H1 (cell line): Measurements from ENCODE around the gene PDIA5. TPM values are rescaled to one million over a fixed set of nuclear protein-coding genes. Genes with fewer than 3 reads are reported as not detected.

Experiments used
- CTCF ChIA-PET: fragments of 300-600 bp; sonication (Branson Sonifier 250); formaldehyde crosslinking; loops from one replicate; lab custom pipeline; 2021; ENCODE audit not compliant: partially characterized antibody; lab: Charles Lee
- POLR2A ChIA-PET: fragments of 300-600 bp; sonication (Branson Sonifier 250); formaldehyde crosslinking; loops from one replicate; lab custom pipeline; 2021; ENCODE audit warnings: inconsistent platforms; ENCODE audit not compliant: partially characterized antibody; lab: Charles Lee
- DNase-seq, 2 experiments: peaks; one replicate each; pipeline versions ENCODE4 v3.0.0 to v3.0.0-alpha.2; 2010 to 2022; ENCODE audit warnings: low spot score in 2 of 2, low read depth in 1 of 2, mixed read lengths in 1 of 2
- FAIRE-seq: peaks from 2 replicates; lab custom pipeline; 2011; peaks lifted over from hg19 to GRCh38; lab: Jason Lieb, UNC
- H2AFZ ChIP-seq: 2 replicates; pipeline ENCODE4 v1.8.1; 2012; ENCODE audit warnings: low read length, inconsistent platforms
- H2AK5ac ChIP-seq: 2 replicates; pipeline ENCODE4 v1.6.1; 2013; ENCODE audit warnings: low read depth, low read length
- H2BK120ac ChIP-seq: replicated peaks from 2 replicates; pipeline ENCODE3; 2013; ENCODE audit warnings: low read depth, low read length, inconsistent platforms
- H2BK12ac ChIP-seq: 2 replicates; pipeline ENCODE4 v1.6.1; 2013; ENCODE audit warnings: low read depth, low read length
- H2BK15ac ChIP-seq: 2 replicates; pipeline ENCODE4 v1.6.1; 2013; ENCODE audit warnings: low read length
- H2BK20ac ChIP-seq: 2 replicates; pipeline ENCODE4 v1.6.1; 2013; ENCODE audit warnings: low read length
- H2BK5ac ChIP-seq: 2 replicates; pipeline ENCODE4 v1.6.1; 2013; ENCODE audit warnings: low read depth, low read length
- H3K14ac ChIP-seq: 2 replicates; pipeline ENCODE4 v1.6.1; 2013; ENCODE audit warnings: inconsistent platforms; ENCODE audit not compliant: insufficient read length
- H3K18ac ChIP-seq: 2 replicates; pipeline ENCODE4 v1.6.1; 2013; ENCODE audit warnings: low read length; ENCODE audit errors: extremely low read depth
- H3K23ac ChIP-seq: 2 replicates; pipeline ENCODE4 v1.6.1; 2013; ENCODE audit warnings: inconsistent platforms; ENCODE audit not compliant: insufficient read length
- H3K23me2 ChIP-seq: 2 replicates; pipeline ENCODE4 v1.6.1; 2013; ENCODE audit warnings: low read depth, low read length
- H3K27ac ChIP-seq: 2 replicates; pipeline ENCODE4 v1.6.1; 2011; ENCODE audit warnings: low read depth, low read length, inconsistent platforms
- H3K27me3 ChIP-seq, 4 experiments: replicated peaks in 1 of 4; 1 replicate in 1 of 4; 2 replicates in 3 of 4; pipeline versions ENCODE4 v1.6.1 to v1.8.1; 2011 to 2013; ENCODE audit warnings: low read length in 3 of 4, mild to moderate bottlenecking in 3 of 4, inconsistent platforms in 2 of 4, mixed read lengths in 2 of 4, moderate library complexity in 1 of 4; ENCODE audit not compliant: control insufficient read depth in 3 of 4, insufficient read depth in 3 of 4; ENCODE audit errors: extremely low read depth in 1 of 4
- H3K36me3 ChIP-seq, 4 experiments: 2 replicates each; pipeline versions ENCODE4 v1.6.1 to v1.8.1; 2011 to 2013; ENCODE audit warnings: mild to moderate bottlenecking in 4 of 4, low read length in 3 of 4, moderate library complexity in 2 of 4, control low read depth in 1 of 4, inconsistent platforms in 1 of 4; ENCODE audit not compliant: insufficient read depth in 4 of 4, control insufficient read depth in 2 of 4
- H3K4ac ChIP-seq: replicated peaks from 2 replicates; pipeline ENCODE3; 2013; ENCODE audit warnings: low read length, low read depth, mixed read lengths, inconsistent platforms; ENCODE audit not compliant: insufficient read length
- H3K4me1 ChIP-seq, 4 experiments: replicated peaks in 1 of 4; 1 replicate in 1 of 4; 2 replicates in 3 of 4; pipeline versions ENCODE4 v1.6.1 to v1.8.1; 2011 to 2013; ENCODE audit warnings: low read length in 3 of 4, inconsistent platforms in 2 of 4, mixed read lengths in 1 of 4; ENCODE audit not compliant: insufficient read depth in 4 of 4, control insufficient read depth in 3 of 4
- H3K4me2 ChIP-seq, 2 experiments: 2 replicates each; pipeline versions ENCODE4 v1.6.1 to v1.8.1; 2011 to 2013; ENCODE audit warnings: low read depth in 2 of 2, low read length in 2 of 2, control low read depth in 1 of 2, inconsistent platforms in 1 of 2, mild to moderate bottlenecking in 1 of 2; ENCODE audit not compliant: insufficient read depth in 1 of 2
- H3K4me3 ChIP-seq, 4 experiments: fragments of 200-600, 300-600 bp in 1 of 4; sonication (generic), shearing (Covaris generic), sonication (Bioruptor Twin) in 1 of 4; 2 replicates each; pipeline versions ENCODE4 v1.5.1 to v1.8.1; 2011 to 2016; ENCODE audit warnings: low read length in 4 of 4, low read depth in 3 of 4, control low read depth in 2 of 4, inconsistent platforms in 2 of 4, mild to moderate bottlenecking in 2 of 4, mixed read lengths in 1 of 4, moderate library complexity in 1 of 4; ENCODE audit not compliant: insufficient read depth in 2 of 4; ENCODE audit errors: extremely low read depth in 1 of 4
- H3K56ac ChIP-seq: replicated peaks from 2 replicates; pipeline ENCODE3; 2013; ENCODE audit warnings: low read depth, mild to moderate bottlenecking, mixed read lengths, low read length, inconsistent platforms; ENCODE audit not compliant: insufficient read length
- H3K79me1 ChIP-seq: 2 replicates; pipeline ENCODE4 v1.6.1; 2013; ENCODE audit warnings: low read depth, low read length, control low read depth
- H3K79me2 ChIP-seq, 2 experiments: 2 replicates each; pipeline versions ENCODE4 v1.6.1 to v1.8.1; 2012 to 2013; ENCODE audit warnings: low read length in 2 of 2, mild to moderate bottlenecking in 2 of 2, inconsistent platforms in 1 of 2; ENCODE audit not compliant: insufficient read depth in 2 of 2, control insufficient read depth in 1 of 2
- H3K9ac ChIP-seq, 4 experiments: replicated peaks in 1 of 4; 1 replicate in 1 of 4; 2 replicates in 3 of 4; pipeline versions ENCODE4 v1.6.1 to v1.8.1; 2011 to 2013; ENCODE audit warnings: low read depth in 3 of 4, low read length in 3 of 4, control low read depth in 2 of 4, mild to moderate bottlenecking in 2 of 4, moderate library complexity in 2 of 4, inconsistent platforms in 1 of 4; ENCODE audit errors: extremely low read depth in 1 of 4
- H3K9me3 ChIP-seq, 2 experiments: 2 replicates each; pipeline versions ENCODE4 v1.6.1 to v1.8.1; 2012 to 2013; ENCODE audit warnings: mild to moderate bottlenecking in 2 of 2, moderate library complexity in 2 of 2, control low read depth in 1 of 2, inconsistent platforms in 1 of 2, low read depth in 1 of 2, low read length in 1 of 2, mixed read lengths in 1 of 2; ENCODE audit not compliant: insufficient read depth in 2 of 2
- H4K20me1 ChIP-seq, 2 experiments: replicated peaks in 1 of 2; 2 replicates each; pipeline versions ENCODE3 to v1.8.1; 2011 to 2013; ENCODE audit warnings: inconsistent platforms in 2 of 2, low read length in 2 of 2, mild to moderate bottlenecking in 1 of 2; ENCODE audit not compliant: insufficient read depth in 2 of 2, control insufficient read depth in 1 of 2
- H4K5ac ChIP-seq: 2 replicates; pipeline ENCODE4 v1.6.1; 2013; ENCODE audit warnings: low read length, low read depth, mixed read lengths, inconsistent platforms; ENCODE audit not compliant: insufficient read length
- H4K8ac ChIP-seq: 2 replicates; pipeline ENCODE4 v1.8.0; 2013; ENCODE audit warnings: mild to moderate bottlenecking, moderate library complexity, low read length, inconsistent platforms; ENCODE audit not compliant: insufficient read depth; ENCODE audit errors: extremely low read depth
- H4K91ac ChIP-seq: replicated peaks from 2 replicates; pipeline ENCODE3; 2013; ENCODE audit warnings: low read length, mixed read lengths, inconsistent platforms; ENCODE audit not compliant: insufficient read length
- CEBPB ChIP-seq: IDR thresholded peaks from 2 replicates; pipeline ENCODE4 v1.6.1; 2012; ENCODE audit warnings: low read depth, low read length
- RAD21 ChIP-seq, 2 experiments: IDR thresholded peaks in 1 of 2; conservative IDR thresholded peaks in 1 of 2; 2 replicates each; pipeline ENCODE4 v1.6.1; 2011; ENCODE audit warnings: low read depth in 2 of 2, low read length in 2 of 2, improper control_type of control experiment in 1 of 2, inconsistent platforms in 1 of 2, mild to moderate bottlenecking in 1 of 2, moderate library complexity in 1 of 2
- WGBS, 2 experiments: shearing (Covaris generic) in 1 of 2; methylation state at CpG; one replicate each; pipeline versions ENCODE4 v1.1.6 to v1.1.7; 2013 to 2015; ENCODE audit warnings: low lambda C conversion rate in 2 of 2, mixed read lengths in 2 of 2, inconsistent platforms in 1 of 2, low coverage in 1 of 2, missing lambda C conversion rate in 1 of 2; ENCODE audit not compliant: insufficient replicate concordance in 2 of 2, insufficient coverage in 1 of 2, insufficient read length in 1 of 2; ENCODE audit errors: extremely low coverage in 1 of 2, missing lambda C conversion rate in 1 of 2; 5-methylcytosine and 5-hydroxymethylcytosine counted together
- polyA plus RNA-seq, 7 experiments: library from polyadenylated mRNA; depleted of rRNA in 3 of 7; stranded (reverse) in 5 of 7; unstranded in 2 of 7; fragments of >200 nt in 5 of 7; fragments of 200-250 nt in 2 of 7; gene quantifications; 1 replicate in 5 of 7; 2 replicates in 1 of 7; 4 replicates in 1 of 7; pipeline versions ENCODE4 v1.2.1 to v1.2.3, GENCODE V29; 2011 to 2013; ENCODE audit warnings: missing spikeins in 2 of 7, mixed read lengths in 2 of 7
- total RNA-seq: library from RNA; stranded (reverse); fragmentation: NEBNext Ultra II Directional; extraction: Animal tissue kit (Norgen Biotek cat#: 25700); gene quantifications from 2 replicates; pipeline ENCODE4 v1.2.1, GENCODE V29; 2021

The PDIA5 gene
- total and polyA plus RNA-seq, 2 of the 8 experiments (the other 6 are each of a cell fraction or from before 2014, with no cell fraction given) = 18.2 to 32.8 TPM

- DNase-seq = no peak
- Histone ChIP-seq H3K4ac (no peak overlapping the region), H3K4me2 (no peak overlapping the region), H2BK15ac (no peak overlapping the region), H4K5ac (no peak overlapping the region), H3K27me3 (no peaks in the 10 kb centered on the region), H3K14ac (no peak overlapping the region), H3K4me3 (no peak overlapping the region), H3K56ac (no peak overlapping the region), H4K91ac (no peak overlapping the region), H3K36me3 (peaks cover under 1 to 12% (median 5%) of the 10 kb centered on the region in 4 experiments; a peak in 5 of 8 replicates), H3K79me1 (no peaks in the 10 kb centered on the region), H3K23me2 (no peaks in the 10 kb centered on the region), H3K18ac (no peak overlapping the region), H3K79me2 (no peaks in the 10 kb centered on the region), H3K4me1 (peaks cover 0 to 3% (median 0%) of the 10 kb centered on the region in 4 experiments; a peak in 3 of 7 replicates), H2AK5ac (no peak overlapping the region), H2BK120ac (no peak overlapping the region), H3K23ac (no peak overlapping the region), H4K20me1 (peaks cover 0 to 5% of the 10 kb centered on the region in 2 experiments), H2BK12ac (no peak overlapping the region), H2BK5ac (no peak overlapping the region), H3K9ac (no peak overlapping the region), H3K27ac (no peak overlapping the region), H2BK20ac (no peak overlapping the region), H3K9me3 (no peaks in the 10 kb centered on the region), H2AFZ (no peak overlapping the region), H4K8ac (no peak overlapping the region)
- POLR2A ChIA-PET = interaction anchor here (0.6 kb wide), 1 partner anchor 111 kb away, joined by 3 read pairs; no protein-coding TSS in a partner anchor
- 87% methylated on average over 11 of the region's 11 CpGs; no CpG with 5 or more reads in 1 of the 2 experiments for WGBS, 2 experiments
- TF ChIP-seq CEBPB = no peak
- TF ChIP-seq RAD21 (IDR thresholded peaks at IDR 0.05 in 1 of 2, conservative IDR thresholded peaks at IDR 0.05 in 1 of 2; ENCODE audit: low read depth in 2 of 2, low read length in 2 of 2) = no peak
- CTCF ChIA-PET = interaction anchor here (0.7 to 2.5 kb wide), 10 partner anchors 9 to 199 kb away, joined by 3 to 10 read pairs (median 4); no protein-coding TSS in a partner anchor
- no peak for FAIRE-seq
Measured at GRCh38 chr3:123110976-123111615, 44.3 kb downstream of the PDIA5 start.
